HG03095 (cell line): Measurements from ENCODE around the gene CSNK2A2.

Experiments used
- ATAC-seq: cut with Tn5 transposase; IDR thresholded peaks from one replicate; pipeline ENCODE4 v1.9.1; 2021; ENCODE audit warnings: moderate library complexity; ENCODE audit not compliant: unreplicated experiment

Gene CSNK2A2

DNA sequence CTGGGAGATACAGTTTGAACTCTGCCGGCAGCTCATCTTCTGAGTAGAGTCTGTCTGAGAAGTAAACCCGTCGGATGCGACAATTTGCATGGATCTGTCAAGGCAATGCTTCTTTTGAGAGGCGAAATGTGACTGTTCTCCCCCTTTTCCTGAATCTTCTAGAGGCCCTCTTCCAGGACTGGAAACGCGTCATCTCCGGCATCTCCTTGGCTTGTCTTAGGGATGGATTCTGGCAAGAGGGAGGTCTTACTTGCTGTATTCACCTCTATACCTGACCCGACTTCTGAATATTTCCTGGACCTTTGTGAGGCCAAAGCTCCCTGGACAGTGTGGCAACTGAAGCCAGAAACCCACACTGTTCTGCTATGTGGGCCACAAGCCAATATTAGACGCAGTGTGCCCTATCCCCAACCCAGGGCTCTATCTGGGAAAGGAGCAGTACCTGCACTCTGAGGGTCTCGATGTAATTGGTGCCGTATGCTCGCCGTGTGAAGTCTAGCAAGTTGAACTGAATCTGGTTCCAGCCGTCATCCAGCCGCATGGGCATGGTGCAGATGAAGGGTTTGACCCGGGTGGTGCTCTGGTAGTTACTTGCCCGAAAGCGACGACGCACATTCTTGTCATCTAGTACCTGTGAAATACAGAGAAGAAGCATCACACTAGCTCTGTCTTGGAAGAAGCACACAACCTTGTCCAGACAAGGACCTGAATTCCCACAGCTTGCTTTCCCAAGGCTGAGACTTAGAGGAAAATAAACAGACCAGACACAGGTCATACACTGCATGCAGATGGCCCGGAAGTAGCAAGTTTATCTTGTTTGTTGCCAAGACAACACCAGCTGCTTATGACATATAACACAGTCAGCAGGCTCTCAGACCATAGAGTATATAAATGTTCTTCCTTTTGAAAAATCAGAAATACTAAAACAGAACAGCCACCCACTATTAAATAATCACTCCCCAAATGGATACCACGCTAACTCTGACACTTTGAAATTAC, 82.8 kb downstream of the CSNK2A2 start:
- ATAC-seq, result no peak

DNA sequence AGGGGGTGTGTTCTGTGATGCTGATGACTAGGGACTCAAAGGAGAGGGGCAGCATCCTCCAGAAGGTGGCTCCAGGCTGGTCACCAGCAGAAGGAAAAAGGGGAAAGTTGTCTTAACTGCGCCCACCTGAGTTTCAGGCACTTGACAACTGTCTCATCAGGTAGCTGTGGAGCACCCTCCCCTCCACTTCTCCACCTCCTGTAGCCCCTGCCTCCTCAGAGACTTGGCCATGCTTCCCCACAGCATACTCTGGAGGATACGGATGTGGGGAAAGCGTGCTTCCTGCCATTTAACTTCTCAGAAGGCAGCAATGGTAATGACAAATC, 86.6 kb downstream of the CSNK2A2 start:
- ATAC-seq, result no peak

DNA sequence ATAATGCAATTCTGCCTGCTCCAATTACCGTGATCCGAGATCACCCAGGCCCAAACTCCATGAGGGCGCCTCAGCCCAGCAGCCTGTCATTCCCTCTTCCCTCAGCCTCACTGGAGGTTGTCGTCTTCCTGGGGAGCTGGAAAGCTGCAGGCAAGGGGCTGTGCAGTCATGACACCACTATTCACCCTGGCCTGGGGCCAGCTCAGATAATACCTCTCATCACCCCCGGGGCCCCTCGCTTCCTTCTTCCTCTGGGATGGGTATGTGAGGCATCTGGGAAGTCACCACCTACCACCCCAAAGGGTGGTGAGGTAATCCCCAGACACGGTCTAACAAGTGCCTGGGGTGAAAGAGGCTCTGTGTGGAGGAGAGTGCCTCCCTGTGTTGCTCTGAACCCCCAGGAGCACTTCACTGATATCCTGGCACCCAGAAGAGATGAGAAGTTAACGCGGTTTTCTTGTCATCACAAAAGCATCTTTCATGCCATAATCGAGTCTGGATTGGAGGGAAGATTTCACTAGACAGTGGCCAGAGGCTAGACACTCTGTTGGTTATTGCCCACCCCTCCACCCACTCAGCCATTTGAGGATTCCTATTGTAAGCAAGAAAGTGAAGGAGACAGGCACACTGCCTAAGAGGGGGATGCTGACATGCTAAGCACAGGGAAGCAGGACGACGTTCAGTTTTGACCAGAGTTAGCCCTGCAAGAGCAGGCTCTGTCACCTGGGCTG, 87.2 kb downstream of the CSNK2A2 start:
- ATAC-seq, result no peak

DNA sequence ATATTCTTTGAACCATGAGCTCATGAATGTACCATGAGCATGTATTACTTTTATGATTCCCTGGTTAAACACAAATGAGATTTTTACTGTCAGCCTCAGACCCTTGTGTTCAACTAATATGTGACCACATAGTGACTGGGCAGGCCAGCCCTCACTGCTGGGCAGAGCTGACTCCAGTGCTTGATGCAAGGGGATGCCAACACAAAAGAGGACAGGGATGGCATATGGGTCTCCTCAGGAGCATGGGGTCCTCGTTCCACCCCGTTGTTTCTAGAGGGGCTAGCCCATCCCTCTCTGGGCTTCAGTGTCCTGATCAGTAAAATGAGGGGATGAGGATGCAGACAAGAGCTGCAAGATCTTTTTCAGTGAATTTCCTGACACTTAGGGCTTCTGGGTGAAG, 88.0 kb downstream of the CSNK2A2 start:
- no peak for ATAC-seq

DNA sequence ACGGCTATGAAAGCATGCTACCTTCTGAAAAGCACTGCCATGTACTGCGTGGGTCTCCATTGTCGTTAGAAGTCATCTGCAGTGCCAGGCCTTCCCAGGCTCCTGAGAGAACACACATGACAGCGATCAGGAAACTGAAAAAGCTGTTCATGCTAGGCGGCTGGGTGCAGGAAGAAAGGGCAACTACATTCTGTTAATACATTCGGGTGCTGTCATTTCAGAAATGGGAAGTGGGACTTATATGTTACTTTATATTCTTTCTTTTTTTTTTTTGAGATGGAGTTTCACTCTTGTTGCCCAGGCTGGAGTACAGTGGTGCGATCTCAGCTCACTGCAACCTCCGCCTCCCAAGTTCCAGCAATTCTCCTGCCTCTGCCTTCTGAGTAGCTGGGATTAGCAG, 88.6 kb downstream of the CSNK2A2 start:
- ATAC-seq, result peak; percentile 49
